WTC11 (cell line): ENCODE data around the gene STX12. TPM values are rescaled to one million over a fixed set of nuclear protein-coding genes. Genes with fewer than 3 reads are reported as not detected.

Experiments
- ATAC-seq: fragments of 200-7000 bp; cut with Tn5 transposase; 2 replicates; pipeline ENCODE4 v1.10.0; 2021; ENCODE audit warnings: mild to moderate bottlenecking, moderate library complexity
- CTCF ChIA-PET: fragments of 300-600 bp; sonication (Branson Sonifier 250); formaldehyde crosslinking; loops from one replicate; lab custom pipeline; 2021; ENCODE audit warnings: antibody characterized with exemption; lab: Charles Lee
- POLR2A ChIA-PET: fragments of 350-600 bp; sonication (Branson Sonifier 250); formaldehyde crosslinking; loops from one replicate; lab custom pipeline; 2021; ENCODE audit warnings: antibody characterized with exemption; lab: Charles Lee
- DNase-seq: peaks from one replicate; pipeline ENCODE4 v3.0.0; 2021; ENCODE audit warnings: low spot score
- H3K27ac Mint-ChIP-seq: 2 replicates; pipeline ENCODE4 v1.8.0; 2021; ENCODE audit warnings: mixed read lengths
- H3K27me3 Mint-ChIP-seq: 2 replicates; pipeline ENCODE4 v1.8.0; 2021; ENCODE audit warnings: low read depth, mild to moderate bottlenecking, moderate library complexity, mixed read lengths
- H3K36me3 Mint-ChIP-seq: 2 replicates; pipeline ENCODE4 v1.8.0; 2021; ENCODE audit warnings: mixed read lengths
- H3K4me1 Mint-ChIP-seq: 2 replicates; pipeline ENCODE4 v1.8.0; 2022; ENCODE audit warnings: mixed read lengths
- H3K4me3 Mint-ChIP-seq: 2 replicates; pipeline ENCODE4 v1.8.0; 2021; ENCODE audit warnings: mild to moderate bottlenecking, moderate library complexity, mixed read lengths
- H3K9me3 Mint-ChIP-seq: 2 replicates; pipeline ENCODE4 v1.8.0; 2021; ENCODE audit warnings: mixed read lengths
- ESRRA ChIP-seq: sonication (generic); formaldehyde crosslinking; IDR thresholded peaks from 2 replicates; pipeline ENCODE4 v1.8.1; 2022; ENCODE audit warnings: mild to moderate bottlenecking, missing genetic modification reagents, borderline replicate concordance
- FOXK1 ChIP-seq: sonication (generic); formaldehyde crosslinking; IDR thresholded peaks from 2 replicates; pipeline ENCODE4 v1.8.0; 2022; ENCODE audit warnings: mild to moderate bottlenecking, moderate library complexity, missing genetic modification reagents
- GABPB1 ChIP-seq: sonication (generic); formaldehyde crosslinking; IDR thresholded peaks from 2 replicates; pipeline ENCODE4 v1.8.1; 2023; ENCODE audit warnings: mild to moderate bottlenecking, missing genetic modification reagents
- NR2C2 ChIP-seq: sonication (generic); formaldehyde crosslinking; IDR thresholded peaks from 2 replicates; pipeline ENCODE4 v1.8.0; 2022; ENCODE audit warnings: mild to moderate bottlenecking, missing genetic modification reagents
- TEAD1 ChIP-seq: sonication (generic); formaldehyde crosslinking; IDR thresholded peaks from 2 replicates; pipeline ENCODE4 v1.8.0; 2022; ENCODE audit warnings: mild to moderate bottlenecking, missing genetic modification reagents
- ZNF416 ChIP-seq: fragments of 250-450 bp; sonication (Bioruptor Pico); IDR thresholded peaks from 2 replicates; pipeline ENCODE4 v1.9.0; 2021; ENCODE audit warnings: mild to moderate bottlenecking, inconsistent platforms
- total RNA-seq: library from RNA; stranded (reverse); gene quantifications from 3 replicates; pipeline ENCODE4 v1.2.3, GENCODE V29; 2021
- TF ChIP-seq, protein P1 (sequence below): sonication (generic); formaldehyde crosslinking; IDR thresholded peaks from 2 replicates; pipeline ENCODE4 v1.8.0; 2023; ENCODE audit warnings: mild to moderate bottlenecking, missing genetic modification reagents
- TF ChIP-seq, protein P2 (sequence below): sonication (generic); formaldehyde crosslinking; conservative IDR thresholded peaks from 2 replicates; pipeline ENCODE4 v1.8.1; 2023; ENCODE audit warnings: mild to moderate bottlenecking, low read depth, missing genetic modification reagents, moderate library complexity
- TF ChIP-seq, protein P3 (sequence below): fragments of 250-450 bp; sonication (Bioruptor Pico); IDR thresholded peaks from 2 replicates; pipeline ENCODE4 v1.9.0; 2021; ENCODE audit warnings: mild to moderate bottlenecking, borderline replicate concordance
- TF ChIP-seq, protein P4 (sequence below): fragments of 250-450 bp; sonication (Bioruptor Pico); IDR thresholded peaks from 2 replicates; pipeline ENCODE4 v1.9.0; 2021; ENCODE audit warnings: moderate library complexity, mild to moderate bottlenecking, inconsistent platforms, borderline replicate concordance
- TF ChIP-seq, protein P5 (sequence below): sonication (generic); formaldehyde crosslinking; IDR thresholded peaks from 2 replicates; pipeline ENCODE4 v1.8.0; 2022; ENCODE audit warnings: mild to moderate bottlenecking, missing genetic modification reagents

STX12 gene
- total RNA-seq, 1 experiment from 2014 or later = 10.3 TPM

DNA sequence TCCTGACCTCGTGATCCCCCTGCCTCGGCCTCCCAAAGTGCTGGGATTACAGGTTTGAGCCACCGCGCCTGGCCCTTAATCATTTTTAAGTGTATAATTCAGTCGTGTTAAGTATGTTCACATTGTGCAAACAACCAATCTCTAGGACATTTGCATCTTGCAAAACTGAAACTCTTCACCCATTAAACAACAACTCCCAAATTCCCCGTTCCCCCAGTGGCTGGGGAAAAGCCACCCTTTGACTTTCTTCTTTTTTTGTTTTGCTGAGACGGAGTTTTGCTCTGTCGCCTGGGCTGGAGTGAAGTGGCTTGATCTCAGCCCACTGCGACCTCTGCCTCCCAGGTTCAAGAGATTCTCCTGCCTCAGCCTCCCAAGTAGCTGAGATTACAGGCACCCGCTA, 92.8 kb downstream of the STX12 start (continued):
- TF ChIP-seq, protein P1, sequence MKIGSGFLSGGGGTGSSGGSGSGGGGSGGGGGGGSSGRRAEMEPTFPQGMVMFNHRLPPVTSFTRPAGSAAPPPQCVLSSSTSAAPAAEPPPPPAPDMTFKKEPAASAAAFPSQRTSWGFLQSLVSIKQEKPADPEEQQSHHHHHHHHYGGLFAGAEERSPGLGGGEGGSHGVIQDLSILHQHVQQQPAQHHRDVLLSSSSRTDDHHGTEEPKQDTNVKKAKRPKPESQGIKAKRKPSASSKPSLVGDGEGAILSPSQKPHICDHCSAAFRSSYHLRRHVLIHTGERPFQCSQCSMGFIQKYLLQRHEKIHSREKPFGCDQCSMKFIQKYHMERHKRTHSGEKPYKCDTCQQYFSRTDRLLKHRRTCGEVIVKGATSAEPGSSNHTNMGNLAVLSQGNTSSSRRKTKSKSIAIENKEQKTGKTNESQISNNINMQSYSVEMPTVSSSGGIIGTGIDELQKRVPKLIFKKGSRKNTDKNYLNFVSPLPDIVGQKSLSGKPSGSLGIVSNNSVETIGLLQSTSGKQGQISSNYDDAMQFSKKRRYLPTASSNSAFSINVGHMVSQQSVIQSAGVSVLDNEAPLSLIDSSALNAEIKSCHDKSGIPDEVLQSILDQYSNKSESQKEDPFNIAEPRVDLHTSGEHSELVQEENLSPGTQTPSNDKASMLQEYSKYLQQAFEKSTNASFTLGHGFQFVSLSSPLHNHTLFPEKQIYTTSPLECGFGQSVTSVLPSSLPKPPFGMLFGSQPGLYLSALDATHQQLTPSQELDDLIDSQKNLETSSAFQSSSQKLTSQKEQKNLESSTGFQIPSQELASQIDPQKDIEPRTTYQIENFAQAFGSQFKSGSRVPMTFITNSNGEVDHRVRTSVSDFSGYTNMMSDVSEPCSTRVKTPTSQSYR (CRISPR knock-in tag) = no peak
- TF ChIP-seq FOXK1 (CRISPR knock-in tag) (no peak), ESRRA (no peak), GABPB1 (CRISPR knock-in tag) (no peak), TEAD1 (no peak)
- TF ChIP-seq, protein P2, sequence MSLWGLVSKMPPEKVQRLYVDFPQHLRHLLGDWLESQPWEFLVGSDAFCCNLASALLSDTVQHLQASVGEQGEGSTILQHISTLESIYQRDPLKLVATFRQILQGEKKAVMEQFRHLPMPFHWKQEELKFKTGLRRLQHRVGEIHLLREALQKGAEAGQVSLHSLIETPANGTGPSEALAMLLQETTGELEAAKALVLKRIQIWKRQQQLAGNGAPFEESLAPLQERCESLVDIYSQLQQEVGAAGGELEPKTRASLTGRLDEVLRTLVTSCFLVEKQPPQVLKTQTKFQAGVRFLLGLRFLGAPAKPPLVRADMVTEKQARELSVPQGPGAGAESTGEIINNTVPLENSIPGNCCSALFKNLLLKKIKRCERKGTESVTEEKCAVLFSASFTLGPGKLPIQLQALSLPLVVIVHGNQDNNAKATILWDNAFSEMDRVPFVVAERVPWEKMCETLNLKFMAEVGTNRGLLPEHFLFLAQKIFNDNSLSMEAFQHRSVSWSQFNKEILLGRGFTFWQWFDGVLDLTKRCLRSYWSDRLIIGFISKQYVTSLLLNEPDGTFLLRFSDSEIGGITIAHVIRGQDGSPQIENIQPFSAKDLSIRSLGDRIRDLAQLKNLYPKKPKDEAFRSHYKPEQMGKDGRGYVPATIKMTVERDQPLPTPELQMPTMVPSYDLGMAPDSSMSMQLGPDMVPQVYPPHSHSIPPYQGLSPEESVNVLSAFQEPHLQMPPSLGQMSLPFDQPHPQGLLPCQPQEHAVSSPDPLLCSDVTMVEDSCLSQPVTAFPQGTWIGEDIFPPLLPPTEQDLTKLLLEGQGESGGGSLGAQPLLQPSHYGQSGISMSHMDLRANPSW = no peak

DNA sequence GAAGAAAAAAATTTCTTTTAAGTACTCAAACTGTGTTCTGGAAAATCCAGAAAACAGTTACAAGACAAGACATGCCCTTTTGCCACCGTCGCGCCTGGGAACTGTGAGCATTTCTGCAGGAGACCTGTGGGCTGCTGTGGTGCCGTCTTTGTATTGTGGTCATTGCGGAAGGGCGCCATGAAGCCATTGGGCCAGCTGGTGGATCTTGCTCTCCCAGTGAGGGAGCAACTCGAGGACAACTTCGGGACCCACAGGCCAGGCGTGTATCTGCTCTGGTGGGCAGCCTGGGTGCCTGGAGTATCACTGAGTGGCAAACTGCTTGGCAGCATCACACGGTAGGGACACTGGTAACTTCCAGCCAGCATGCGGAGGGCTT, 95.5 kb downstream of the STX12 start:
- DNase-seq (no peak), ATAC-seq (no peak)
- H3K27me3 Mint-ChIP-seq = peaks cover 6% of the 10 kb centered on the region
- POLR2A ChIA-PET = no interaction called here
- H3K4me3 Mint-ChIP-seq = no peak overlapping the region
- CTCF ChIA-PET = interaction anchor here (1.1 to 1.6 kb wide), 3 partner anchors 11 to 223 kb away, joined by 3 to 8 read pairs (median 4); no protein-coding TSS in a partner anchor
- H3K36me3 Mint-ChIP-seq = no peaks in the 10 kb centered on the region
- TF ChIP-seq, protein P3, sequence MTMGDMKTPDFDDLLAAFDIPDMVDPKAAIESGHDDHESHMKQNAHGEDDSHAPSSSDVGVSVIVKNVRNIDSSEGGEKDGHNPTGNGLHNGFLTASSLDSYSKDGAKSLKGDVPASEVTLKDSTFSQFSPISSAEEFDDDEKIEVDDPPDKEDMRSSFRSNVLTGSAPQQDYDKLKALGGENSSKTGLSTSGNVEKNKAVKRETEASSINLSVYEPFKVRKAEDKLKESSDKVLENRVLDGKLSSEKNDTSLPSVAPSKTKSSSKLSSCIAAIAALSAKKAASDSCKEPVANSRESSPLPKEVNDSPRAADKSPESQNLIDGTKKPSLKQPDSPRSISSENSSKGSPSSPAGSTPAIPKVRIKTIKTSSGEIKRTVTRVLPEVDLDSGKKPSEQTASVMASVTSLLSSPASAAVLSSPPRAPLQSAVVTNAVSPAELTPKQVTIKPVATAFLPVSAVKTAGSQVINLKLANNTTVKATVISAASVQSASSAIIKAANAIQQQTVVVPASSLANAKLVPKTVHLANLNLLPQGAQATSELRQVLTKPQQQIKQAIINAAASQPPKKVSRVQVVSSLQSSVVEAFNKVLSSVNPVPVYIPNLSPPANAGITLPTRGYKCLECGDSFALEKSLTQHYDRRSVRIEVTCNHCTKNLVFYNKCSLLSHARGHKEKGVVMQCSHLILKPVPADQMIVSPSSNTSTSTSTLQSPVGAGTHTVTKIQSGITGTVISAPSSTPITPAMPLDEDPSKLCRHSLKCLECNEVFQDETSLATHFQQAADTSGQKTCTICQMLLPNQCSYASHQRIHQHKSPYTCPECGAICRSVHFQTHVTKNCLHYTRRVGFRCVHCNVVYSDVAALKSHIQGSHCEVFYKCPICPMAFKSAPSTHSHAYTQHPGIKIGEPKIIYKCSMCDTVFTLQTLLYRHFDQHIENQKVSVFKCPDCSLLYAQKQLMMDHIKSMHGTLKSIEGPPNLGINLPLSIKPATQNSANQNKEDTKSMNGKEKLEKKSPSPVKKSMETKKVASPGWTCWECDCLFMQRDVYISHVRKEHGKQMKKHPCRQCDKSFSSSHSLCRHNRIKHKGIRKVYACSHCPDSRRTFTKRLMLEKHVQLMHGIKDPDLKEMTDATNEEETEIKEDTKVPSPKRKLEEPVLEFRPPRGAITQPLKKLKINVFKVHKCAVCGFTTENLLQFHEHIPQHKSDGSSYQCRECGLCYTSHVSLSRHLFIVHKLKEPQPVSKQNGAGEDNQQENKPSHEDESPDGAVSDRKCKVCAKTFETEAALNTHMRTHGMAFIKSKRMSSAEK = no peak
- no peak for TF ChIP-seq NR2C2 (CRISPR knock-in tag)
- no peak for TF ChIP-seq ZNF416 (CRISPR knock-in tag)
- no peak overlapping the region for H3K27ac Mint-ChIP-seq
- H3K9me3 Mint-ChIP-seq = no peaks in the 10 kb centered on the region
- peaks cover 17% of the 10 kb centered on the region for H3K4me1 Mint-ChIP-seq

DNA sequence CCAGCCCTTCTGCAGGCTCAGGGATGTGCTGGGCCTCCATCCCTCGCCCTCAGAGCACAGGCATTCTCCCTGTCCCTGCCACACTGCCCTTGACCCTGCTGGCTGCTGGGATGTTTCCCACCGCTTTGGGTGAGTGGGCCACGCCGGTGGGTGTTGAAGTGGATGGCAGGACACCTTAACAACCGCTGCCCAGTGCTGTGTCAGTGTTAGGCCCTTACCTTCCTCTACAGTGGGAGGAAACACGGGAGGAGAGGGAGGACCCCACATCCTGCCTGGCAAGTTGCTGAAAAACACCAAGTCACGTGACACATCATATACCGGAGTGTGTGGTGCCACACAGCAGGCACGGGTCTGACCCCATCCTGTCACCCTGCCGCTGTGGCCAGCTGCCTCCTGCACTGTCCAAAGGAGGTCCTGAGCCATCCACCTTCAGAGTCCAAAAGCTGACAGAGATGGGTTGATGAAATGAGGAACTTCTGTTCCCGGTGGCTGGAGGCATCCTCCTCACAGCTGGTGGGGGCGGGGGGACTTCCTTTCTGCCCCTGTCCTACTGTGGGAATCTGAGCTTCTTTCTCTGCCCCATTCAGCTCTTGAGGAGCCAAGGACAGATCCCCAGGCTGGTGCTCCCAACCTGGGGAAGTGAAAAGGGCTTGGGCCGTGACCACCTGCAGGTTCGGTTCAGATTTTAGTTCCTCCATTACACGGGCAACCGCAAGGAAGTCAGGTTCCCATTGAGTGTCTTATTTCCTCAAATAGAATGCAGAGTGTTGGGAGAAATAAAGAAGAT, 96.1 kb downstream of the STX12 start:
- H3K4me3 Mint-ChIP-seq = no peak overlapping the region

More for the DNA sequence above, 96.1 kb downstream of the STX12 start:
- no peak overlapping the region for H3K27ac Mint-ChIP-seq
- ChIA-PET CTCF (interaction anchor here (0.7 to 1.6 kb wide), 4 partner anchors 12 to 253 kb away, joined by 3 to 8 read pairs (median 4); no protein-coding TSS in a partner anchor), POLR2A (interaction anchor here (0.6 kb wide), 1 partner anchor 19 kb away, joined by 5 read pairs; no protein-coding TSS in a partner anchor)
- DNase-seq = no peak
- no peaks in the 10 kb centered on the region for H3K9me3 Mint-ChIP-seq
- TF ChIP-seq, protein P4, sequence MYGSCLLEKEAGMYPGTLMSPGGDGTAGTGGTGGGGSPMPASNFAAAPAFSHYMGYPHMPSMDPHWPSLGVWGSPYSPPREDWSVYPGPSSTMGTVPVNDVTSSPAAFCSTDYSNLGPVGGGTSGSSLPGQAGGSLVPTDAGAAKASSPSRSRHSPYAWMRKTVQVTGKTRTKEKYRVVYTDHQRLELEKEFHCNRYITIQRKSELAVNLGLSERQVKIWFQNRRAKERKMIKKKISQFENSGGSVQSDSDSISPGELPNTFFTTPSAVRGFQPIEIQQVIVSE (CRISPR knock-in tag) = no peak
- TF ChIP-seq, protein P5, sequence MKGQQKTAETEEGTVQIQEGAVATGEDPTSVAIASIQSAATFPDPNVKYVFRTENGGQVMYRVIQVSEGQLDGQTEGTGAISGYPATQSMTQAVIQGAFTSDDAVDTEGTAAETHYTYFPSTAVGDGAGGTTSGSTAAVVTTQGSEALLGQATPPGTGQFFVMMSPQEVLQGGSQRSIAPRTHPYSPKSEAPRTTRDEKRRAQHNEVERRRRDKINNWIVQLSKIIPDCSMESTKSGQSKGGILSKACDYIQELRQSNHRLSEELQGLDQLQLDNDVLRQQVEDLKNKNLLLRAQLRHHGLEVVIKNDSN = 0 out of 2 replicates have a peak, but pooled peaks have one; percentile 37
- TF ChIP-seq, protein P2 = no peak
- no peak for ATAC-seq
- no peaks in the 10 kb centered on the region for H3K36me3 Mint-ChIP-seq
- H3K27me3 Mint-ChIP-seq = peaks cover 6% of the 10 kb centered on the region
- peaks cover 17% of the 10 kb centered on the region for H3K4me1 Mint-ChIP-seq
